GM10266 (cell line): Measurements from ENCODE around the gene POLRMT.

Experiments
- DNase-seq: peaks from one replicate; pipeline ENCODE4 v3.0.0; 2012; ENCODE audit errors: extremely low spot score
- CTCF ChIP-seq: IDR thresholded peaks from 2 replicates; pipeline ENCODE4 v1.5.1; 2012; ENCODE audit warnings: mild to moderate bottlenecking, low read depth; ENCODE audit not compliant: control insufficient read depth, insufficient read depth; ENCODE audit errors: missing control alignments

Gene POLRMT

GRCh38 chr19:615619-616018, 17.7 kb downstream of the POLRMT start:
- no peak for DNase-seq
- no peak for TF ChIP-seq CTCF

GRCh38 chr19:613732-614567, 19.4 kb downstream of the POLRMT start:
- DNase-seq, result no peak
- no peak for TF ChIP-seq CTCF

GRCh38 chr19:612941-613340, 20.4 kb downstream of the POLRMT start:
- no peak for TF ChIP-seq CTCF
- no peak for DNase-seq

GRCh38 chr19:611481-611868, 21.9 kb downstream of the POLRMT start:
- TF ChIP-seq CTCF, result no peak
- DNase-seq, result no peak

GRCh38 chr19:610801-611480, 22.4 kb downstream of the POLRMT start:
- DNase-seq, result peak; percentile 81
- no peak for TF ChIP-seq CTCF

- TF ChIP-seq CTCF, result no peak
- DNase-seq, result no peak
These were observed 23.1 kb downstream of the POLRMT start for GRCh38 chr19:610071-610800.
